Stimulated activated CD4-positive, alpha-beta T cell treated with anti-CD3 and anti-CD28 coated beads, Interleukin-12 subunit alpha, Interleukin-12 subunit beta, amount 100 ng/mL, for 4 hours (primary cell): ENCODE results near the gene CANX.
"Not testable (repeated sequence)": the region's sequence is repeated elsewhere in the genome, so short reads cannot be mapped to it uniquely, and the experiment has no call there.

ENCODE experiments used
- DNase-seq: peaks from one replicate; pipeline ENCODE4 v3.0.0-alpha.2; 2020

CANX gene

DNA sequence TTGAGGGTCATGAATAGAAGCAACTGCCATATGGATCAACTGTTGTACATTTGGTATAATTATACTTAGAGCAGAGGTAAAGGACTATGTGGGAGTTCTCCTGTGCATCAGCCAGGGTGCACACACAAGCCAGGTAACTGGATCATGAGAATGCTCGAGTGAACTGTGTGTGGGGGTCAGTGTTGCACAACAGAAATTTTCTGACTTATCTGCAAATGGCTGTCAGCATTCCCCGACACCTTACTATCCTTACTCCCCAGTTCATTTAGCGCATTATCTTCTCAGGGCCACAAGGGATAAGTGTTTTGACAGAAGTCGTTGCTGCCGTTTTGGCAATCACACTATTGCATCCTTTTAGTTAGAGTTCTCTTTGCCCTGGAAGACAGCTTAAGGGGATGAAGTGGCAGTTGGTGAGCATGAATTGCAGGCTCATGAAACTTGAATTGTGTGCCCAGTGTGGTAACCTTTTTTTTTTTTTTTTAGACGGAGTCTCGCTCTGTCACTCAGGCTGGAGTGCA is 1.7 kb downstream of the CANX start:
- no peak for DNase-seq

DNA sequence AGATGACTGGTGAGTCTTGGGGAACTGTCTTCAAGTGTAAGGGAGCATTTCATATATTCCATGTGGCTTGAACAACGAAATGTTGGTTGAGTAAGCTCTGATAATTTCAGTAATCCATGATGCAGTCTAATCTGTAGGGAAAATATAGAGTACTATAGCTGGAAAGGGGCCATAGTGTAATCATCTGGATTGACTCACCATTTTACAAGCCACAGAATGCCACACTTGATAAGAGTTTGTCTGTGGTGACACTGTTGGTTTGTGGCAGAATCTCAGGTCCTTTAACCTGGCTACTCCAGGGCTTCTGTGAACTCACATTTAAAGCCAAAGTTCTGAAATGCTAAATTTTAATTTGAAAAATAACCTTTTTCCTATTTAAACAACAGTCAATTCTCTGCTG is 17.5 kb downstream of the CANX start:
- no peak for DNase-seq

DNA sequence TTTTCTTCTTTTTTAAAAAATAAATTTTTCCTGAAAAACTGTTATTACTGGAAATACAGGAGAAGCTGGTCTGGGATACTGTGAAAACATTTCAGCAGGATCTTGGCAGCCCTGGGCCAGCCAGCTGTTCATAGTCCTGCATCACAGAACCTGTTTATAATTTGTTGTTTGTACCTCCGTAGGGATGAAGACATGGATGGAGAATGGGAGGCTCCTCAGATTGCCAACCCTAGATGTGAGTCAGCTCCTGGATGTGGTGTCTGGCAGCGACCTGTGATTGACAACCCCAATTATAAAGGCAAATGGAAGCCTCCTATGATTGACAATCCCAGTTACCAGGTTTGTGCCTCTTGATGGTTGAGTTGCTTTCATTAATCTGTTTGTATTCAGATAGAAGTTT is 21.5 kb downstream of the CANX start:
- no peak for DNase-seq

DNA sequence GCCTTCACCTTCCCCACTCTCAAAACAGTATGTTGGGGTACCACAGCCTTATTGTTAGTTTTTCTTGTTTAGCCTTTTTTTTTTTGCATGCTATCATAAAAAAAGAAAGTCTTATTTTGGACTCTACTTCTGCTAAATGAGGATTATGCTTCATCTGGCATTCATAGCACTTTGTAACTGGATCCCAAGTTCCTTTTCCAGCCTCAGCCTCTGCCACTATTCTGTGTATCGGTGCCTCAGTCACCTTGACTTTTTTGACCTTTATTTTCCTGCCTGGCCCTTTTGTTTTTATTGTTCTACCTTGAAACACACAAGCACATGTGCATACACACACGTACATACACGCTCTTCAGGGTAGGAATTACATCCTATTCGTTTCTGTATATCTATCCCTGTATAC is 25.4 kb downstream of the CANX start:
- DNase-seq: no peak

DNA sequence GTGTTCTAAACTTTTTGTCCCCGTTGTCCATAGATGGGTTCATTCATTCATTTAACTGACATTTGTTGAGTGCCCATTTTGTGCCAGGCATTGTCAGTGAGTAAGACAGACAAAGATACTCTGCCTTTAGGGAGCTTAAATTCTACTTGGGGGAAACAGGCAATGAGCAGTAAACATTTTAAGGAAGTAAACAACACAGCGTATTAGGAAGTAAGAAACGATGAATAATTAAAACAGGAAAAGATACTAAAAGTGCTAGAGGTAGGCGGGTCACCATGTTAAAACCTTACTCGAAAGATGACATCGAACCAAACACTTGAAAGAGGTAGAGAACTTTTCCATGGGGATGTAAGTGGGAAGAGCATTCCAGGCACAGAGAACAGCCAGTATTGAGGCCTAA is 28.3 kb downstream of the CANX start:
- DNase-seq: no peak

DNA sequence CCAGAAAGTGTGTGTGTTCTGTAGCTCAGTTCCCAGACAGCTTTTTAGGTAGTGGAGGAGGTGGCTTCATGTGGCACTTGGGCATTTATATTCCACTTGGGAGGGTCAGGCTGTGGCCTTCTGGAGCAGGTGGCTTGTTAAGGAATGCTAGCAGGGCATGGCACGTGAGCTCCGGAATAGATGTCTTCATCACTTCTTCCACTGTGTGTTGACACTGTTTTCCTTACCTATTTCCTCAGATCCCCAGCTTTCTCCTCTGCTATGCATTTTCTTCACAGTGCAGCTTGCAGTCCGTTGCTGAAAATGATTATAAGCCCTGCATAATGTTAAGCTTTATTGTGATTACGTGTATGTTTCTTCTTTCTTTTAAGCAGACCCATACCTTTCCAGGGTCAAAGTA is 30.5 kb downstream of the CANX start:
- no peak for DNase-seq

DNA sequence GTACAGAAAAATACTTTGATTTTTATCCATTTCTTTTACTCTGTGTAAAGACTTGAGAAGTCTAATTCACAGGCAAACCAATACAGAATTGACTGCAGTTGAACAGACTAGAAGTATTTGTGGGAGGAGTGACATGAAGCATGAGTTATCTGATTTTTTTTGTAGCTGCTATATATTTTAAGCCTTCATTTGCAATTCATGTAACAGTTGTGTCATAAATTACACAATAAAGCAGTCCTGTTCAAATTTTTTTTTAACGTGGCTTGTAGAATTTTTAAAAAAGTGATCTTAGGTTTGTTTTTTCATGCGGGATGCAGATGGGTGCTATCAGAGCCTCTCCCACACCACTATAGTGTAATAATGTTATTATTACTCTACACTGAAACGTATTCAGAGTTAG is 31.0 kb downstream of the CANX start:
- DNase-seq: no peak

DNA sequence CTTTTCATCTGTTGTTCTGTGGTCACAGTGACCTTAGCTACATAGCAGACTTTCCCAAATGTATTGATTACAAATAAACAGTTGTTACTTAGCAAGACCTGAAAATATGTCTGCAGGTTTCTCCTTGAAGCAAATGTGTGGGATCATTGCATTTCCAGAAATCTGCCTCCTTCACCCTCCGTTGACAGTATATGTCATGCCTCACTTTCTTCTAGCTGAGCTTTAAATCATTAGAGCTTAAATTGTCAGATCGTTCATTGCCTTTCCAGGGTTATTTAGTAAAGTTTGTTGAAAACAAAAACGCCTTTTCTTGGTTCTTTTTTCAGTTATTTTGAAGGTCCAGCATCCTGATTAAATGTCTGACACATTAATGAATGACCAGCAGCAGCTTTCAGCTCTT is 31.6 kb downstream of the CANX start:
- no peak for DNase-seq

DNA sequence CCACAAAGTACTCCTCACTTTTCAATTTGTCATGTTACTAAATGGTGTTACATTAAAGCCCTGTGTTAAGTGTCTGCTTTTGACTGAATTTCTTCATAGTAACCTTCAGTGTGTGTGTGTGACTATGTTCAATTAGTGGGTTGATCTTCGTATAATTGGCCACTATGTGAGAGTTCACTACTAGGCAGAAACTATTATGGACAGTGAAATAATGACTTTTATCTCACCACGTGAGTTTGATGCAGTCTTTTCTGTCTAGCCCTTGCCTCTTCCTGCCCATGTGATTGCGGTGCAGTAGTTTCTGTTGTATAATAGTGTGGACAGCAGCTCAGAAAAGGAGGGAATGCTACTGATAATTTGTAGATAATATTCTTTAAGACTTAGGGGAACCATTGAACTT is 32.1 kb downstream of the CANX start:
- no peak for DNase-seq

DNA sequence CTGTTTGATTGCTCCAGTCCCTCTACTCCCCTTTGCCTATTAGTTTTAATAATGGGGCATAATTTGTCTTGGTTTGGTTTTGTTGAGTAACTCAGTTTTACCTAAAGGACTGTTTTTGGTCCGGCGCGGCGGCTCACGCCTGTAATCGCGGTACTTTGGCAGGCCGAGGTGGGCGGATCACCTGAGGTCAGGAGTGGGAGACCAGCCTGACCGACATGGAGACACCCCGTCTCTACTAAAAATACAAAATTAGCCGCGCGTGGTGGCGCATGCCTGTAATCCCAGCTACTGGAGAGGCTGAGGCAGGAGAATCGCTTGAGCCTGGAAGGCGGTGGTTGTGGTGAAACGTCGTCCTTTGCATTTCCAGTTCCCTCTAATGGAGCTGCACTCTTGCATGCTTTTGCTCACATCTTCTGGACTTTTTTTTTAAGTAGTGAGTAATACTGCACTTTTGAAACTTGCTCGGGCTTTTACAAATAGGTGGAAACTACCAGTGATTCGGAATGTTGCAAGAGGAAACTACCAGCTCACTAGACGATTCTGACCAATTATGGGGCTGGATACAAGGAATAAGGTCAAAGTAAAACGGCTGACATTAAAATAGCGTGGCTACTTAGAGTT is 33.1 kb downstream of the CANX start:
- DNase-seq: peak; percentile 11

DNA sequence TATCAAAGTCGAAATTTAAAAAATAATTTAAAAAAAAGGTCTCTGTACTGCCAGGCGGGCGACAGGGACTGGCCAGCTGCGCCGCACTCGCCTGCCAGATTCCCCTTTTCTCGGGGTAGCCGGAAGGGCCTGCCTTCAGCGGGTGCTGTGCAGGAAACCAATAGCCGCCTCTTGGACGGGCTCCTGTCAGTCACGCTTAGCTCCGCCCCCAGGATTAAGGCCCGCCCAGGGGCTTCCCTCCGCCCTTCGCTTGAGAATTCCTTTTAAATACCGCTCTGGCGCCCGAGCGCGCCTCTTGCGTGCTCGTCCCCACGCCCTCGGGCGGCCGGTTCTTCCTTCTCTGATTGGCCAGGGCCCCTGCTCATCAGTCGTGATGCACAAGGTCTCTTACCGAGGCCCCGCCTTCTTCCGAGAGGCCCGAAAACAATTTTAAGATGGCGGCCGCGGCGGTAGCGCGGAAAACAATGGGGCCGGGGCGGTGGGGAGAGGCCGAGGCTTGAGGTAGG is 33.7 kb downstream of the CANX start, which contains the start of gene MAML1:
MAML1 (plus strand) TSS at position 411 of the 506 bp plus-strand sequence. CDS start 291 bp downstream, outside the sequence.
- peak; percentile 97 for DNase-seq

DNA sequence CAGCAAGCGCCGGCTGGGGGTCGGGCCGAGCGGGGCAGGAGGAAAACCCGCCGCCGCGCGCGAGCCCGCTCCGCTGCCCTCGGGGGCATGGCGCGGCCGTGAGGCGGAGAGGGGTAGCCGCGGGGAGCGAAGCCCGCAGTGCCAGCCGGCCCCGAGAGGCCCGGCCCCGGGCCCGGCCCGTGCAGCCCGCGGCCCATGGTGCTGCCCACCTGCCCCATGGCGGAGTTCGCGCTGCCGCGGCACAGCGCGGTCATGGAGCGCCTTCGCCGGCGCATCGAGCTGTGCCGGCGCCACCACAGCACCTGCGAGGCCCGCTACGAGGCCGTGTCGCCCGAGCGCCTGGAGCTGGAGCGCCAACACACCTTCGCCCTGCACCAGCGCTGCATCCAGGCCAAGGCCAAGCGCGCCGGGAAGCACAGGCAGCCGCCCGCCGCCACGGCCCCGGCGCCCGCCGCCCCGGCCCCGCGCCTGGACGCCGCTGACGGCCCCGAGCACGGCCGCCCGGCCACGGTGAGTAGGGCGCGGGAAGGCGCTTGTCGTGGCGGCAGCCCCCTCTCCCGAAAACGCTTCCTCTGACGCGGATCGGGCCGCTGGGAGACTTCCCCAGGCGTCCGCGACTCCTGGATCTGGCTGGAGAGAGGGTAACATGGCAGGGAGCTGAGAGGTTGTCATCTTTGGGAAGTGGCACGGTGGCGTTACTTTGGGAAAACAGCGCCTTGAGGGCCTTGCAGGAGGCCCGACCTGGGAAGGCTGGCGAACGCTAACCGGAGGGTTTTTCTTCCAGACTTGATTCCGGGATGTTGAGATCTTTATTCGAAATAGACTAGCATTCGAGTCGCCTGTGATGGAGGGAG is 34.4 kb downstream of the CANX start:
- peak; percentile 40 for DNase-seq

DNA sequence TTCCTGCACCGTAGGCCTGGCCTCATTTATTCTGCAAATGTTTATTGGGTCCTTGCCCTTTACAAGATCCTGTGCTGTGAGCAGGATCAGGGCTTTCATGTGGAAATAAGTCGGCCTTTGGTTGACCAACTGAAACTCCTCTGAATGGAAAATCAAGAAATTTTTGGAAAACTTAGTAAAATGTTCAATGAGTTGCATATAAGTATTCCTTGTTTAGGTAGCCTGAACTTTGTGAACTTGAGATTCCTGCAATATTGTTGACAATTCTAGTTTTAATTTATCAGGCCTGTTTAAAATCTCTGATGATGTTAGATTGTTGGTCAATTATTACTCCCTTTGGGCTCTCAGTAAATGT is 35.0 kb downstream of the CANX start:
- DNase-seq: no peak

DNA sequence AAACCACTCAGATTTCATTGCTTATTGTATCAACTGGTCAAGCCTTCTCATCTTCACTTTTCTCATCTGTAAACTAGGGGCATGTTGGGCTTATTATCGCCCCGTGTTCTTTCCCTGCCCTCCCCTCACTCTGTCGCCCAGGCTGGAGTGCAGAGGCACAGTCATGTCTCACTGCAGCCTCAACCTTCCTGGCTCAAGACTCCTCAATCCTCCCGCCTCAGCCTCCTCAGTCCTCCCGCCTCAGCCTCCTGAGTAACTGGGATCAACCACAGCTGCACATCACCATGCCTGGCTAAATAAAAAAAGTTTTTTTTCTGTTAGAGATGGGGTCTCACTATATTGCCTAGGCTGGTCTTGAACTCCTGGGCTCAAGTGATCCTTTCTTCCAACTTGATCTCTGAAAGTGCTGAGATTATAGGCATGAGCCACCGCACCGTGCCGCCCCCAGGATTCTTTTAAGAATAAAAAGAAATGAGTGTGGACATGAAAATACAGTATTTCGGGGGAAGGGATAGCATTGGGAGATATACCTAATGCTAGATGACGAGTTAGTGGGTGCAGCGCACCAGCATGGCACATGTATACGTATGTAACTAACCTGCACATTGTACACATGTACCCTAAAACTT is 35.9 kb downstream of the CANX start:
- no peak for DNase-seq

DNA sequence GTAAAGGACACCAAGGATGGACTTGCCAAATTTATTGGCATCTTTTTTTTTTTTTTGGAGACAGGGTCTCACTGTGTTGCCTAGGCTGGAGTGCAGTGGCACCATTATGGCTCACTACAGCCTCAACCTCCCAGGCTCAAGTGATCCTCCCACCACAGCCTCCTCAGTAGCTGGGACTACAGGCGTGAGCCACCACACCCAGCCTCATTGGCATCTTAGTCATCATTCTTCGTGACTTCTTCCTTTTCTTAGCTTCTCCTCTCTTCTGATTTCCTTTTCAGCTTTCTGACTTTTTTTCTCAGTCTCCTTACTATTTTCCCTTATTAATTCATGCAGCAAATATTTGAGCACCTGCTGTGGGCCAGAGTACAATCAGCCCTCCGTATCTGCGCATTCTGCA is 40.0 kb downstream of the CANX start:
- no peak for DNase-seq

DNA sequence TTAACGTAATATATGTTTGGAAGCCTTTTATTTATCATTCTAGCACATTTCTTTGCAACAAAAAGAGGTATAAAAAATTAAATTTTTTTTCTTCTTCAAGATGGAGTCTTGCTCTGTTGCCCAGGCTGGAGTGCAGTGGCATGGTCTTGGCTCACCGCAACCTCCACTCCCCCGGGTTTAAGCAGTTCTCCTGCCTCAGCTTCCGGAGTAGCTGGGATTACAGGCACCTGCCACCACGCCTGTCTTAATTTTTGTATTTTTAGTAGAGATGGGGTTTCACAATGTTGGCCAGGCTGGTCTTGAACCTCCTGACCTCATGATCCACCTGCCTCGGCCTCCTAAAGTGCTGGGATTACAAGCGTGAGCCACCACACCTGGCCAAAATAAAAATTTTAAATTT is 45.3 kb downstream of the CANX start:
- DNase-seq: not testable (repeated sequence)

DNA sequence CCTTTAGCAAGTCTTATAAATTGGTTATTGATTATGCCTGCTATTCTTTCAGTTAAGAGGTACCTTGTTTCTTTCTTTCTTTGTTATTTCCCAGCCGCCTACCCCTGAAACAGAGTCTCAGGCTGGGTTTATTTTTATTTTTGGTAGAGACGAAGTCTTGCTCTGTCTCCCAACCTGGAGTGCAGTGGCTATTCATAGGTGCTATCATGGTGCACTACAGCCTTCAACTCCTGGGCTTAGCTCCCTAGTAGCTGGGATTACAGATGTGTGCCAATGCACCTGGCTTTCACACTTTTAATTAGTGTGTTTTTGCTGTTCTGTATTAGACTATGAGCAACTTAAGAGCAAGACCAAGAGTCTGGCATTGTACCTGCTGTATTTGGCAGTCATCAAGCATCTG is 48.1 kb downstream of the CANX start:
- no peak for DNase-seq

DNA sequence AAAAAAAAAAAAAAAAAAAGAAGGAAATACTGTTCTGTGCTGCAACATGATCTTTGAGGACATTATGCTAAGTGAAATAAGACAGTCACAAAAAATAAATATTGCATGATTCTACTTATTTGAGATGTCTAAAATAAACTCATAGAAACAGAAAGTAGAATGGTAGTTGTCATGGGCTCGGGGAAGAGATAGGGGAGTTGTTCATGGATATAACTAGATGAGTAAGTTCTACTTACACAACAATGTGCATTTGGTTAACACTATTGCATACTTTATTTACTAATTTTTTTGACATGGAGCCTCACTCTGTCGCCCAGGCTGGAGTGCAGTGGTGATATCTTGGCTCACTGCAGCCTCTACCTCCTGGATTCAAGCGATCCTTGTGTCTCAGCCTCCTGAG is 49.0 kb downstream of the CANX start:
- no peak for DNase-seq

DNA sequence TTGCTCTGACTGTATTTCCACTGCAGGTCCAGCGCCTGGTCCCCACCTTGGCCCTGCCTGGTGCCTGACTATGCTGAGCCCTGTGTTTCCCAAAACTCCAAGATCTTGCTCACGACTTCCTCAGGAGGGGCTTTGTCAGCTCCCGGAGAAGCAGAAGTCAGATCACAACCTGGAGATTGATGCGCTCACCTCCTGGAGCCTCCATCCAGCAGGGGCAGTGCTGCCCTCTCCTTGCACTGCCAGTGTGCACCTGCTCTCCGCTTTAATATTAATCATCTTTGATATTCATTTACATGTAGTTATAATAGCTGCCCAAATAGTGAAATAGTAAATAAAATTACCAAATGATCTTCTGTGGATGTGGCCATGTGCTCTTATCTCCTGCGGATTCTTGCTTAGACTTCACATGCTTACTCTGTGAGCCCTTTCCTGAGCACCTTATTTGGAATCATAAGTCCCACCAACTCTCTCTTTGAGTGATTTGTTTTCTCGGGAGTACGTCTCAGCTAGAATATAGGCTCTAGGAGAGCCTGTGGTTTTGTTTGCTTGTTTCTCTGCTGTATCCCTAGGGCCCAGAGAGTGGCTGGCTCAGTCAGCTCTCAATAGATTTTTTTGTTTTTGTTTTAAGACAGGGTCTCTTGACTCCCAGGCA is 51.2 kb downstream of the CANX start:
- DNase-seq: no peak

DNA sequence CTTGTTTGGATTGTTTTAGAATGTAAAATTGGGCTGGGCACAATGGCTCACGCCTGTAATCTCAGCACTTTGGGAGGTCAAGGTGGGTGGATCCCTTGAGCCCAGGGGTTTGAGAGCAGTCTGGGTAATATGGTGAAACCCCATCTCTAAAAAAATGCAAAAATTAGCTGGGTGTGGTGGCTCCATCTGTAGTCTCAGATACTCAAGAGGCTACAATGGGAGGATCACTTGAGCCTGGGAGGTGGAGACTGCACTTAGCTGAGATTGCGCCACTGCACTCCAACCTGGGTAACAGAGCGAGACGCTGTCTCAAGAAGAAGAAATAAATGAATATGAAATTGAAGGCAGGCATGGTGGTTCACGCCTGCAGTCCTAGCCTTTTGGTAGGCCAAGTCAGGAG is 55.2 kb downstream of the CANX start:
- no peak for DNase-seq

DNA sequence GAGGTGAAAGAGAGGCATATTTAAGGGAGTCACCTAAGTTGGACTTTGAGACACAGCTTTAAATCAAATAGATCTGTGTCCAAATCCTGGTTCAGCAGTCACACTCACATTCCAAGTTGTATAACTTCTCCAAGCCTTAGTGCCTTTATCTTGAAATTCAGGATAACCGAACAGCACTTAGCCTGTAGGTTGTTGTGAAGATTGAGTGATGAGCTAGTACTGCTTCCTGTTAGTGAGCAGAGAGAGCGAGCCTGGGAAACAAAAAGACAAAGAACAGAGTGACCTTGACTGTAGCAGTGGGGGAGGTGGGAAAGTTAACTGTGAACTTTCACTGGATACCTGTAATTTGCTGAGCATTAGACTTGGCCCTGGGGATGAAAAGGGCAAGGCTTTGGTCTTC is 56.3 kb downstream of the CANX start:
- no peak for DNase-seq

DNA sequence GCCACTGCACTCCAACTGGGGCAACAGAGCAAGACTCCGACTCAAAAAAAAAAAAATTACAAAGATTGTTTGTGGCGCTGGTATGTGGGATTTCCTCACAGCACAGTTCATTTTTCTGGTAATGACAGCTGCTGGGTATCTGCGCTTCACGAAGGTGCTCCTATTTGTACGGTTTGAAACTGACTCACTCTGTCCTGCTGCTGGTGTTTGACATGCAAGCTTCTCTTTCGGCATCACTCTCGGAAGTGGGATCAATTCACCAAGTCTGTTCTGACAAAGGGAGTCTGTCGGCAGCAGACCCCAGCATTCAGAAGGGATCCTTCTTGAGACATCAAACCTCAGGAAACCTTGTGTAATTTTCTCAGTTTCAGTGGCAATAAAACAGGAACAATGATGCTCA is 60.2 kb downstream of the CANX start:
- no peak for DNase-seq
